ENCODE measurements around the gene NAT16.

NAT16 gene

GRCh38 chr7:101170617-101171441 lies 9.3 kb downstream of the NAT16 start:
- DNase-seq (ENCODE audit: low read depth in 3 of 3) = no peak

DNA sequence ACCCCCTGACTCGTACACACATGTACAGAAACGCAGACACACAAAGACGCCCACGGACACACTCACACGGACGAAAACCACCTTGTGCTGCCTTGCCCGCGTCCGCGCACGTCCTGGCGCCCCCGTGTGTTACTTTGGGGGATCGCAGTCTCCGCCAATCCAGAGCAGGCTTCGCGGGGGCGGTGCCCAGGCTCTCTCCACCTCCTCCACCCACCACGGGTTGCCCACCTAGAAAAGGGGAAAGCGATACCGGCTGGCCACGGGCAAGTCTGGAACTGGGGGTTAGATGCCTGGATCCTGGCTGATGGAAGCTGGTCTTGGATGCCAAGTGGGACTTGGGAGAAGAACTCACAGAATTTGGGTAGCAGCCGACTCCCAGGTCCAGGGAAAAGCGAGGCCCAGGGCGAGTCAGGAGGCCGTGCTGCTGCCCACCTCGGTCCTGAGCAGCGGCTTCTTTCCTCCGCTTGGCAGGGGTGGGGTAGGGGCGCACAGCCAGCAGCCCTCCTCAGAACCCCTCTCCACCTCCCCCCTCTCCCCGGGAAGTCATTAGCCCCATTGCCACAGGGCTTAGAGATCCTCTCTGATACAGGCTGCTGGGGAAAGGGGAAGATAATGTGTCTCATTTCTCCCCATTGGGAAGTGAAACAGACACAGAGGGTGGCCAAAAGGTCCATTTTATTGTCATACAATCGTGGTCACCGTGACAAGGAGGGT lies 10.1 kb downstream of the NAT16 start:
- peak; percentile 60 to 77 (median 72) for DNase-seq (ENCODE audit: low read depth in 3 of 3)

DNA sequence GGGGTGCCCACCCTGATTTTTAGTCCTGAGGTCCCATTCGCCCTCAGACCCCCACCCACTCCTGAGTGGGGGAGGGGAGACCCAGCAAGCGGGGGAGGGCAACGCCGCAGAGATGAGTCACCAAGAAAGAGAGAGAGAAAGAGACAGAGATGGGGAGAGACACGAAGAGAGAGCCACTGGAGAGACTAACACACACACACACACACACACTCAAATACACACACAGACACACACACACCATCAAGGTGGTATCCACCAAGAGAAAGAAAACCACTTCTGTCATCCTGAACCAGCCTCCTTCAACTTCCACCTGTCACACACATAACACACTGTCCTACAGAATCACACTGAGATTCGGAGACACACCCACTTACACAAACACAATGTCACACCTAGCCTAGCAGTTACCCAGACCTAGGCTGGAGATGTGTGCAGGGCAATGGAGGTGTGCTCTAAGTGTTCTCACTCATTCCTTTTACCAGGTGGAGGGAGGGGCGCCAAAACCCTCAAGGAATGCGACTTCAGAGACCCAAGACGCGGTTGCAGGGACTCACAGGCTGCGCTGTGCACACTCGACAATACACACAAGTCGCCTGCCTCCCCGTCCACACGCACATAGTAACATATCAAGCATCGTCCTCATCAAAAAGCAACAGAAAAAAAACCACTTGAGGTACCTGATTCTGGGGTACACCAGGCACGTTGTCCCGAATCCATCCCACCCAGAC lies 10.8 kb downstream of the NAT16 start:
- DNase-seq (ENCODE audit: low read depth in 3 of 3) = no peak

GRCh38 chr7:101168412-101169049 lies 11.6 kb downstream of the NAT16 start:
- DNase-seq (ENCODE audit: low read depth in 3 of 3) = no peak

- DNase-seq (ENCODE audit: low read depth in 3 of 3) = no peak
These were observed 12.3 kb downstream of the NAT16 start for GRCh38 chr7:101167645-101168411.

GRCh38 chr7:101166909-101167644 lies 13.0 kb downstream of the NAT16 start:
- DNase-seq (ENCODE audit: low read depth in 3 of 3) = no peak

GRCh38 chr7:101166648-101166908 lies 13.5 kb downstream of the NAT16 start:
- DNase-seq (ENCODE audit: low read depth in 3 of 3) = no peak

- DNase-seq (ENCODE audit: low read depth in 3 of 3) = no peak
These were observed 14.0 kb downstream of the NAT16 start for GRCh38 chr7:101165958-101166647.

- peak; percentile 82 to 91 (median 88) for DNase-seq (ENCODE audit: low read depth in 3 of 3)
These were observed 14.8 kb downstream of the NAT16 start, which contains the start of gene VGF for GRCh38 chr7:101165075-101165957. VGF (minus strand) TSS chr7:101165569; CDS start chr7:101164843, 726 bp downstream.

DNA sequence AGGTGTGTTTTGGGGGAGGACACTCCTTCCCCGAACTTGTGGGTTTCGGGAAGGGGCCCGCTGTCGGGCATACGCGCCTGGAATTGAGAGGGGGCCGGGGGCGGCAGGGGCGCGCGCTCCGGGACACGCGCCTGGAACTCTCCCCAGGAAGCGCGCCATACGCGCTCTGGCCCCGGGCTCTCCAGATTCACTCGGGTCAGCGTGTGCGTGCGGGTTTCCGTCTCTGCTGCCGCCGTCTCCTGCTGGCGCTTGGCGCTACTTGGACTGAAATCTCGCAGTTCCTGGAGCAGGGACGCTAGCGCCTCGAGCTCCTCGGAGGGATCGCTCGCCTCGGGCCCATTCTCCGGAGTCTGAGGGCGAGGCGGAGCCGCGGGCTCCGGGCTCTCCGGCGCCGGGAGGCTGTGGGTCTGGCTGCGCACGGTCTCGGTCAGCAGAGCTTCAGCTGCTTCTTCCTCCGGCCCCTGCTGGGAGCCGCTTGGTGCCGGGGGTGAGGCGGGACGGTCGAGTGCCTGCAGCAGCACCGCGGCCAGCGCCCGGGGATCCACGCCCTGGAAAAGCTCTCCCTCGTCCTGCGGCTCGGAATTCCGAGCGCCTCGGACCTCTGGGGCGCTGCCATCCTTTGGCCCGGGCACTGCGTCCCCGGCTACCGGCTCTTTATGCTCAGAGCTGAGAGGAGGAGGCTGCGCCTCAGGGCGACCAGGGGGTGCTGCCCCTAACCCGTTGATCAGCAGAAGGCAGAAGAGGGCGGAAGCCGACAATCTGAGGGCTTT lies 15.8 kb downstream of the NAT16 start:
- no peak for DNase-seq (ENCODE audit: low read depth in 3 of 3)

GRCh38 chr7:101163279-101164070 lies 16.6 kb downstream of the NAT16 start:
- no peak for DNase-seq (ENCODE audit: low read depth in 3 of 3)

DNA sequence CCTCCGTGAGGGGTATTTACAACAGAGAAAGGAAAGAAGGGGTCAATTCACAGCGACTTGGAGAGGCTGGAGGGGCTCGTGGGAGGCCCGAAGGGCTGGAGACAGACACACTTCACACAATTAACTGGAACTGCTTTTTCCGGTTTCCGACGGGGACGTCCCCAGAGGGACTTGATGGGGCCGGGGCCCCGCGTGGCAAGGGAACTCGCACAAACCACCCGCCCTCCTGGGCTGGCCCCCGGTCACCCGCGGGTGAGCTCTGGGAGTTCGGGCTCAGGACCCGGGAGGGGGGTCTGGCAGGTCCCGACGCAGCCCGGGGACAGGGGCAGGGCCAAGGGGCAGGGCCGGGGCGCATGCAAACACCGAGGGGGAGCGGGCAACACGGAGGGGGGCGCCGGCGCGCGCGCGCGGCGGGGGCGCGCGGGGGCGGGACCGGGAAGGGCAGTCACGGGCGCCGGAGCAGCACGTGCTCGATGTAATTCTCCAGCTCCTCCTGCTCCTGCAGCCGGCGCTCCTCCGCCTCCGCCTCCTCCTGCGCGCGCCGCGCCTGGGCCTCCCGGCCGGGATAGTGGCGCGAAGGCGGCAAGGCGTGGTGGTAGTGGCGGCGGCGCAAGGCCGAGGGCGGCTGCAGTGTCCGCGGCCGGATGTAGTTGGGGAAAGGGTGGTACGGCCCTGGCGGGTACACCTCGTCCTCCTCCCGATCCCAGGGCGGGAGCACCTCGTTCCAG lies 17.4 kb downstream of the NAT16 start:
- no peak for DNase-seq (ENCODE audit: low read depth in 3 of 3)

DNA sequence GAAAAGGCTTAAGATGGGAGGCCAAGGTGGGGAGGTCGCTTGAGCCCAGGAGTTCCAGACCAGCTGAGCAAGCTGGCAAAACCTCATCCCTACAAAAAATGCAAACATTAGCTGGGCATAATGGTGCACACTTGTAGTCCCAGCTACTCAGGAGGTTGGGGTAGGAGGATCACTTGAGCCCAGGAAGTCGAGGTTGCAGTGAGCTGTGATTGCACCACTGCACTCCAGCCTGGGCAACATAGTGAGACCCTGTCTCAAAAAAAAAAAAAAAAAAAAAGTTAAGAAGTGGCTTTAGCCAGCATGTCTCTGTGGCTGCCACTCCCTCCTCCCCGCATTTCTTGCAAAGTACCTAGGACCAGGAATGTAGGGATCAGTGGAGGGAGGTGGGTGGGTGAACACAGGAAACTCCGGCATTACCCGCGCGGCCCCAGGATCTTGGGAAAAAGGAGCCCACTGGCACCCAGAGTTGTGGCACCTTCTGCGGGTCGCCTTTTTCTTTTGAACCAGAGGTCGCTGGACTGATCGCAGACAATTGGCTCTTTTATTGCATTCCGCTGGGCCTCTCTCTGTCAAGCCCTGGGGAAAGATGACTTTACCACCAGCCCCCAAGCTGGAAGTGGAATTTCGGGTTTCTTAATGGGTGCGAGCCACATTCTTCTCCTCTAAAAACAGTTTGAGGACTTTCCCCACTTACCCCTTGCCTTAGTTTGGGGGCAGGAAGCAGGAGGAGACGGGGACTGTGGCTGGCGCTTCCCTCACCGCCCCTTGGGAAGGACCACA lies 18.2 kb downstream of the NAT16 start:
- no peak for DNase-seq (ENCODE audit: low read depth in 3 of 3)

DNA sequence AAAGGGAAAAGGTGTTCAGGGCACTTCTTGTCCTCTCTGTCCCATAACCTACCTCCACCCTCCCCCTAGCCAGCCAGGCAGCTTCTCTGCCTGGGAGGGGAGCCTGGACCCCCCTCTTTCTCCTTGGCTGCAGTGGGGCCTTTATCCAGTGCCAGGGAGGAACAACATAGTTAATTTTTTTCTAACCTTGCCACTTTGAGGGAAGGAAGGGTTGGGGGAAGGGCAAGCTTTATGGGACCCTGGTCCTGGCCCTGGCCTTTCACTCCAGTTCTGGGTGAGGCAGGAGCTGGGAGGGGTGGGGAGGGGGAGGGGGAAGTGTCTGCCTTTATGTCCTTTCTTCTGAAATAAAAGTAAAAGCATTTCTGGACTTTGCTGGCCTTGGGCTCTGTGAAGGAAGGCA lies 19.2 kb downstream of the NAT16 start:
- no peak for DNase-seq (ENCODE audit: low read depth in 3 of 3)

- no peak for DNase-seq (ENCODE audit: low read depth in 3 of 3)
These were observed 20.1 kb downstream of the NAT16 start for GRCh38 chr7:101159696-101160674.

All from stimulated activated CD4-positive, alpha-beta T cell treated with anti-CD3 and anti-CD28 coated beads, TNF-alpha, amount 100 ng/mL, for 48 hours (primary cell).